ENCODE data around the gene FYB1. TPM values are rescaled to one million over a fixed set of nuclear protein-coding genes. Genes with fewer than 3 reads are reported as not detected.

FYB1 gene
- total RNA-seq, 1 donor from 2014 or later, result 203 TPM

- intact Hi-C loops (cut with micrococcal nuclease), result no loop called here
These were observed 12.6 kb downstream of the FYB1 start for GRCh38 chr5:39206630-39207321.

GRCh38 chr5:39205550-39205949 lies 13.8 kb downstream of the FYB1 start:
- intact Hi-C loops (cut with micrococcal nuclease), result no loop called here

GRCh38 chr5:39203951-39204350 lies 15.4 kb downstream of the FYB1 start:
- intact Hi-C loops (cut with micrococcal nuclease), result loop anchor here (1.0 to 5.0 kb wide), 5 partner anchors 7 to 1473 kb away; partner anchors contain the start of gene PTGER4

- intact Hi-C loops (cut with micrococcal nuclease), result loop anchor here (1.0 to 5.0 kb wide), 5 partner anchors 8 to 1474 kb away; partner anchors contain the start of gene PTGER4
These were observed 16.0 kb downstream of the FYB1 start for GRCh38 chr5:39203275-39203922.

- intact Hi-C loops (cut with micrococcal nuclease), result loop anchor here (1.0 to 5.0 kb wide), 5 partner anchors 9 to 1475 kb away; partner anchors contain the start of gene PTGER4
These were observed 16.6 kb downstream of the FYB1 start for GRCh38 chr5:39202597-39203274.

GRCh38 chr5:39201781-39202596 lies 17.4 kb downstream of the FYB1 start:
- intact Hi-C loops (cut with micrococcal nuclease), result loop anchor here (2.0 to 5.0 kb wide), 3 partner anchors 13 to 1475 kb away; partner anchors contain the start of gene PTGER4

GRCh38 chr5:39201160-39201780 lies 18.1 kb downstream of the FYB1 start:
- intact Hi-C loops (cut with micrococcal nuclease), result loop anchor here (5.0 kb wide), 2 partner anchors 34 to 1476 kb away; partner anchors contain the start of gene PTGER4

GRCh38 chr5:39200081-39200480 lies 19.3 kb downstream of the FYB1 start:
- intact Hi-C loops (cut with micrococcal nuclease), result loop anchor here (1.0 to 5.0 kb wide), 4 partner anchors 8 to 1477 kb away; partner anchors contain the start of gene PTGER4

GRCh38 chr5:39199335-39199734 lies 20.0 kb downstream of the FYB1 start:
- intact Hi-C loops (cut with micrococcal nuclease), result no loop called here

- intact Hi-C loops (cut with micrococcal nuclease), result loop anchor here (1.0 kb wide), 1 partner anchor 19 kb away; no protein-coding TSS in a partner anchor
These were observed 21.2 kb downstream of the FYB1 start for GRCh38 chr5:39198127-39198526.

- intact Hi-C loops (cut with micrococcal nuclease), result loop anchor here (1.0 to 2.0 kb wide), 2 partner anchors 8 to 49 kb away; no protein-coding TSS in a partner anchor
These were observed 21.8 kb downstream of the FYB1 start for GRCh38 chr5:39197556-39197955.

GRCh38 chr5:39195198-39195826 lies 24.1 kb downstream of the FYB1 start:
- intact Hi-C loops (cut with micrococcal nuclease), result no loop called here

GRCh38 chr5:39194466-39195136 lies 24.8 kb downstream of the FYB1 start:
- intact Hi-C loops (cut with micrococcal nuclease), result no loop called here

- intact Hi-C loops (cut with micrococcal nuclease), result no loop called here
These were observed 25.6 kb downstream of the FYB1 start for GRCh38 chr5:39193553-39194465.

- intact Hi-C loops (cut with micrococcal nuclease), result loop anchor here (1.0 kb wide), 1 partner anchor 8 kb away; no protein-coding TSS in a partner anchor
These were observed 26.8 kb downstream of the FYB1 start for GRCh38 chr5:39192450-39193160.

- intact Hi-C loops (cut with micrococcal nuclease), result loop anchor here (1.0 kb wide), 1 partner anchor 14 kb away; no protein-coding TSS in a partner anchor
These were observed 28.1 kb downstream of the FYB1 start for GRCh38 chr5:39191216-39191615.
